ENCODE measurements around the gene NDC80.
A peak's percentile ranks its signal among the peaks of the same experiment; 100 is the strongest.
"Not testable (repeated sequence)": the region's sequence is repeated elsewhere in the genome, so short reads cannot be mapped to it uniquely, and the experiment has no call there.

Gene NDC80

GRCh38 chr18:2629003-2629402, 57.6 kb downstream of the NDC80 start:
- no peak for DNase-seq

- no peak for DNase-seq
Observed at GRCh38 chr18:2635586-2635985, 64.2 kb downstream of the NDC80 start.

GRCh38 chr18:2636126-2636631, 64.8 kb downstream of the NDC80 start:
- no peak for DNase-seq

DNA sequence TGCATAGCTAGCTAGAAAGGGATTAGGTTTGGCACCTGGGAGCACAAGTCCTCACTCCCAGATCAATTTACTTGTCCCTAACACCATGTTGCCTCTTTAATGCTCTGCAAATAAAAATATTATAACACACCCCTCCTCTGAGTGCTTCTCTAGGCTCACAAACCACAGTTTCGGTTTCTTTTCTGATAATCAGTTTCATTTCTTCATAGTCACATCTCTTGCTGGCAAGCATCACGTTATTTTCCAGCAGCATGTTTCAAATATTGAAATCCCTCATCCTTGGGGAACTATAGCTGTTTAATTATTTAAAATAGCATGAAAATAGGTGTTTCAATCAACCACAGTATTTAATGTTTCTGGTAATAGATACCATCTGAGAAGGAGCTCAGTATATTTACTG, 70.3 kb downstream of the NDC80 start:
- DNase-seq: no peak

GRCh38 chr18:2642771-2643170, 71.4 kb downstream of the NDC80 start:
- no peak for DNase-seq

- DNase-seq: no peak
Observed at GRCh38 chr18:2644535-2644934, 73.2 kb downstream of the NDC80 start.

DNA sequence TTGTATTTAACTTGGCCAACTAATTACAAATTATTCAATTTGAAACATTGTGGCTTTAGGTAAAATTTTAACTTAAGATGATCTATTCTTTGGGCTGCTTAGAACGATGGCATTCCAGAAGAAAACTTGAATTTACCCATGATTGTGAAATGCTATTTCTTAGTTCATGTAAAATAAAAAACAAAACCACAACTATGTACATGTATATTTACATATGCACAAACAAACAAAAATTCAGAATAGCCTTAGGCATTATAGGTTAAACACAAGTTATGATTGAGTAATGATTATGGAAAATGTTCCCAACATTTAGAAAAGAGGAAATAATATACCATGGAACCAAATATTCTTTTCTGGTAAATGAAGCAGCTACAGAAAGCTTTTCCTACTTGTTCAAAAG, 80.6 kb downstream of the NDC80 start:
- DNase-seq: no peak

GRCh38 chr18:2653467-2653866, 82.1 kb downstream of the NDC80 start:
- DNase-seq: no peak

GRCh38 chr18:2654169-2654927, 83.0 kb downstream of the NDC80 start:
- no peak for DNase-seq

GRCh38 chr18:2654928-2655177, 83.5 kb downstream of the NDC80 start:
- DNase-seq: no peak

GRCh38 chr18:2655178-2655953, 84.0 kb downstream of the NDC80 start, which contains the start of gene SMCHD1:
SMCHD1 (plus strand) TSS chr18:2655726; CDS start chr18:2656076, 350 bp downstream.
- peak; percentile 96 for DNase-seq

DNA sequence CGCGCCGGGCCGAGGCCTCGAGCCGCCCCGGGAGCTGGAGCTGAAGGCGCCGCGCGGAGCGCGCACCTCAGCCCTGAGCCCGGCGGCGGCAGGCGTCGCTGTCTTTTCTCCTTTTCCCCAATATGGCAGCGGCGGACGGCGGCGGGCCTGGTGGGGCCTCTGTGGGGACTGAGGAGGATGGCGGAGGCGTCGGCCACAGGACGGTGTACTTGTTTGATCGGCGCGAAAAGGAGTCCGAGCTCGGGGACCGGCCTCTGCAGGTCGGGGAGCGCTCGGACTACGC, 84.5 kb downstream of the NDC80 start:
- DNase-seq: no peak

- peak; percentile 79 for DNase-seq
Observed at GRCh38 chr18:2656237-2656980, 85.1 kb downstream of the NDC80 start.

GRCh38 chr18:2656981-2657512, 85.7 kb downstream of the NDC80 start:
- DNase-seq: no peak

DNA sequence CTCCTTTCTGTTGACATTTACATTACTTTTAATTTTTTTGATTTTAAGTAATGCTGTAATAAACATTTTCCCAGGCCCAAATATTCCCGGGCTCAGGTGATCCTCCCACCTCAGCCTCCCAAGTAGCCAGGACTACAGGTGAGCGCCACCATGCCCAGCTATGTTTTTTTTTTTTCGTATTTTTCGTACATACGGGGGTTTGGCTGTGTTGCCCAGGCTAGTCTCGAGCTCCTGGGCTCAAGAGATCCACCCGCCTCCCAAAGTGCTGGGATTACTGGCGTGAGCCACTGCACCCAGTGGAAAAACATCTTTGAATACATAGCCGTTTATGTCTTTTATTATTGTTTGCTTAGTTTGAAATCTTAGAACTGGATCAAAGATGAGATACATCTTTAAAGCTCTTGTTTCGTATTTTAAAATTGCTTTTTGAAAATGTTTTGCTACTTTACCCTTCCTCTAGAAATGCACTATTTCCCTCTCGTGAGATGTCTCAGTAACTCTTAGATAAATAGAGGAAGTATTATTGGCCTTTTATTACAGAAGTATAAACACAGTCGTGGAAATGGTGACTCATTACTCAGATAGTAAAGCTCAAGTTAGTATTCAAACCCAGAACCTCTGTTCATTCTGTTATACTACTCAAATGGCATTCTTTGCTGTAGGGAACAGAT, 86.6 kb downstream of the NDC80 start:
- DNase-seq: no peak

GRCh38 chr18:2660849-2661248, 89.5 kb downstream of the NDC80 start:
- not testable (repeated sequence) for DNase-seq

GRCh38 chr18:2662288-2662687, 90.9 kb downstream of the NDC80 start:
- not testable (repeated sequence) for DNase-seq

DNA sequence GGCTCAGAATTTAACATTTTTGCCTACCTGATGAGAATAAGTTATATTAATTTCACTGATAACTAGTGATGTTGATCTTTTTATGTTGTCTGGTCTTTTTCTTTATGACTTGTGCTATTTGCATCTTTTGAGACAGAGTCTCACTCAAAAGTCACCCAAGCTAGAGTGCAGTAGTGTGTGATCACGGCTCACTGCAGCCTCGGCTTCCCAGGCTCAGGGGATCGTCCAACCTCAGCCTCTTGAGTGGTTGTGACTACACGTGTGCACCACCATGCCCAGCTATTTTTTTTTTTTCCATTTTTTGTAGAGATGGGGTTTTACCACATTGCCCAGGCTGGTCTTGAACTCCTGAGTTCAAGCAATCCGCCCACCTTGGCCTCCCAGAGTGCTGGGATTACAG, 91.6 kb downstream of the NDC80 start:
- no peak for DNase-seq
